ENCODE results near the gene RHOV. TPM values are rescaled to one million over a fixed set of nuclear protein-coding genes. Genes with fewer than 3 reads are reported as not detected.

The RHOV gene
- polyA plus RNA-seq, 1 of the 3 experiments (the other 2 are of a cell fraction): 0.62 TPM

DNA sequence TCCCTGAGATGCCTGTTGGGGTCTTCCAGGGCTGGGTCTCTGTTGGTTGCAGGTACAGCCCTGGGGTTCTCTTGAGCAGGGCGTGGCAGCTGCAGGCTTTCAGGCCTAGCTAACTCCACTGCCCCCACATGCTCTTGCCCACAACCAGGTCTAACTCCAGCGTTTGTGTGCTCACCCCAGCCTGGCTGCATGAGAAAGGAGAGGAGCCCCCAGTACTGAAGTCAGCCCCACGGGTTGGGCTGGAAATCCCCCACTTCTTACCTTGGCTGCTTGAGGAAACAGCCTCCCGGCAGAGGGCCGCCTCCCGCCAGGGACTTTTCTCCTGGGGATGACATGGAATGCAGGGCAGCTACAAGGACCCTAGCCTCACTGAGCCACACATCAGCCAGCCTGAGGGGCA lies 38.4 kb upstream of the RHOV start:
- H3K36me3 ChIP-seq (replicated peaks in 1 of 2; ENCODE audit: control insufficient read depth in 1 of 2, insufficient read depth in 2 of 2, low read length in 1 of 2): no peaks in the 10 kb centered on the region
- CTCF ChIA-PET: interaction anchor here (1.2 to 23.8 kb wide), 4 partner anchors 8 to 18 kb away, joined by 4 to 675 read pairs (median 61); partner anchors contain the start of genes DLL4 and VPS18
- no peak overlapping the region for H3K4me2 ChIP-seq
- POLR2A ChIA-PET: no interaction called here
- no peak overlapping the region for H3K9ac ChIP-seq
- no peak overlapping the region for H3K4me3 ChIP-seq (ENCODE audit: low read depth in 2 of 2, low read length in 1 of 2)
- H2AFZ ChIP-seq (ENCODE audit: low read depth): no peak overlapping the region
- H3K9me3 ChIP-seq: no peaks in the 10 kb centered on the region
- TF ChIP-seq FOXM1 (IDR thresholded peaks at IDR 0.05; ENCODE audit: low read depth): no peak
- no peak for TF ChIP-seq CHD2 (IDR thresholded peaks at IDR 0.05; ENCODE audit: low read length, partially characterized antibody)
- TF ChIP-seq EZH2phosphoT487 (IDR thresholded peaks at IDR 0.05; ENCODE audit: borderline replicate concordance, low read depth): no peak
- TF ChIP-seq FOXJ3 (CRISPR knock-in tag; IDR thresholded peaks at IDR 0.05): no peak
- no peak for TF ChIP-seq RAD21 (IDR thresholded peaks at IDR 0.05; ENCODE audit: low read length)
- no peak for TF ChIP-seq USF1 (IDR thresholded peaks at IDR 0.05; ENCODE audit: borderline replicate concordance, low read depth)
- TF ChIP-seq NRF1 (IDR thresholded peaks at IDR 0.05; ENCODE audit: low read depth, low read length): no peak
- TF ChIP-seq, protein P1, sequence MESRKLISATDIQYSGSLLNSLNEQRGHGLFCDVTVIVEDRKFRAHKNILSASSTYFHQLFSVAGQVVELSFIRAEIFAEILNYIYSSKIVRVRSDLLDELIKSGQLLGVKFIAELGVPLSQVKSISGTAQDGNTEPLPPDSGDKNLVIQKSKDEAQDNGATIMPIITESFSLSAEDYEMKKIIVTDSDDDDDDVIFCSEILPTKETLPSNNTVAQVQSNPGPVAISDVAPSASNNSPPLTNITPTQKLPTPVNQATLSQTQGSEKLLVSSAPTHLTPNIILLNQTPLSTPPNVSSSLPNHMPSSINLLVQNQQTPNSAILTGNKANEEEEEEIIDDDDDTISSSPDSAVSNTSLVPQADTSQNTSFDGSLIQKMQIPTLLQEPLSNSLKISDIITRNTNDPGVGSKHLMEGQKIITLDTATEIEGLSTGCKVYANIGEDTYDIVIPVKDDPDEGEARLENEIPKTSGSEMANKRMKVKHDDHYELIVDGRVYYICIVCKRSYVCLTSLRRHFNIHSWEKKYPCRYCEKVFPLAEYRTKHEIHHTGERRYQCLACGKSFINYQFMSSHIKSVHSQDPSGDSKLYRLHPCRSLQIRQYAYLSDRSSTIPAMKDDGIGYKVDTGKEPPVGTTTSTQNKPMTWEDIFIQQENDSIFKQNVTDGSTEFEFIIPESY (IDR thresholded peaks at IDR 0.05; ENCODE audit: borderline replicate concordance, low read depth): no peak
- TF ChIP-seq GATA2 (CRISPR knock-in tag; IDR thresholded peaks at IDR 0.05): no peak
- no peak for TF ChIP-seq ELF1 (IDR thresholded peaks at IDR 0.05)
- no peak for TF ChIP-seq NFIC (IDR thresholded peaks at IDR 0.05; ENCODE audit: borderline replicate concordance)
- H3F3A ChIP-seq (replicated peaks; ENCODE audit: insufficient read depth): peaks cover 7% of the 10 kb centered on the region
- WGBS (ENCODE audit: low lambda C conversion rate): 63% methylated on average over 3 of the region's 6 CpGs
- no peaks in the 10 kb centered on the region for H3K79me2 ChIP-seq (ENCODE audit: insufficient read depth)
- peaks cover under 1 to 26% of the 10 kb centered on the region in 2 experiments; a peak in 2 of 4 replicates for H3K4me1 ChIP-seq (ENCODE audit: control insufficient read depth in 1 of 2, insufficient read depth in 2 of 2, low read depth in 1 of 2, low read length in 1 of 2)
- H4K20me1 ChIP-seq (ENCODE audit: insufficient read depth): no peaks in the 10 kb centered on the region
- no peak overlapping the region for H3K27ac ChIP-seq (ENCODE audit: low read depth in 2 of 2, low read length in 1 of 2)
- DNase-seq: no peak
- H3K9me2 ChIP-seq: no peaks in the 10 kb centered on the region
- H3K27me3 ChIP-seq (ENCODE audit: insufficient read depth): no peaks in the 10 kb centered on the region

DNA sequence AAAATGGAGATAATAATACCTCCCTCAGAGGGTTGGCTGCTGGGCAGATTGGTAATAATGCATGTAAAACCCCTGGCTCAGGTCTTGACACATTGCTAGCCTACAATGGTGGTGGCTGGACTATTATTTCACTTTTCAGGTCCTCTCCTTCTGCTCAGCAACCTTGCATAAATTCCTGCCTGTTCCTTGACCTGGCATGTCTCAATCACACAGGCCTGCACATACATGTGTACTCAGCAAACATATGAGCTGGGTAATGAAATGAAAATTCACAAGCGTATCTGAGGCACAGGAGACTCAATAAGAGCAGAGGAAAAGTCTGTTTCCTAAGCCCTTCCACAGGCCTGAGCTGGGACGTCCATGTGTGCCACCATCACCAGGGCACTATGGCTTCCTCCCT lies 37.7 kb upstream of the RHOV start:
- Histone ChIP-seq H3K27ac (ENCODE audit: low read depth in 2 of 2, low read length in 1 of 2) (no peak overlapping the region), H3K27me3 (ENCODE audit: insufficient read depth) (no peaks in the 10 kb centered on the region), H3K4me3 (ENCODE audit: low read depth in 2 of 2, low read length in 1 of 2) (no peak overlapping the region), H3K9me3 (no peaks in the 10 kb centered on the region), H3K36me3 (replicated peaks in 1 of 2; ENCODE audit: control insufficient read depth in 1 of 2, insufficient read depth in 2 of 2, low read length in 1 of 2) (no peaks in the 10 kb centered on the region), H3K79me2 (ENCODE audit: insufficient read depth) (no peaks in the 10 kb centered on the region), H3F3A (replicated peaks; ENCODE audit: insufficient read depth) (peaks cover 12% of the 10 kb centered on the region), H3K9ac (no peak overlapping the region), H2AFZ (ENCODE audit: low read depth) (no peak overlapping the region), H3K4me1 (ENCODE audit: control insufficient read depth in 1 of 2, insufficient read depth in 2 of 2, low read depth in 1 of 2, low read length in 1 of 2) (peaks cover 9 to 34% of the 10 kb centered on the region in 2 experiments; a peak in 3 of 4 replicates), H3K9me2 (no peaks in the 10 kb centered on the region), H3K4me2 (no peak overlapping the region), H4K20me1 (ENCODE audit: insufficient read depth) (no peaks in the 10 kb centered on the region)
- ChIA-PET POLR2A (interaction anchor here (0.6 to 1.1 kb wide), 3 partner anchors 17 to 763 kb away, joined by 3 read pairs; partner anchors contain the start of genes CHAC1 and VPS18), CTCF (interaction anchor here (0.7 to 23.8 kb wide), 6 partner anchors 7 to 111 kb away, joined by 3 to 675 read pairs (median 7); partner anchors contain the start of genes CHAC1, DLL4 and VPS18)
- WGBS (ENCODE audit: low lambda C conversion rate): 100% methylated on average over 2 of the region's 2 CpGs
- DNase-seq: no peak
- TF ChIP-seq NRF1 (IDR thresholded peaks at IDR 0.05; ENCODE audit: low read depth, low read length) (no peak), EP300 (IDR thresholded peaks at IDR 0.05; ENCODE audit: borderline replicate concordance in 1 of 2, low read depth in 1 of 2, low read length in 1 of 2) (no peak), POLR2AphosphoS5 (IDR thresholded peaks at IDR 0.05; ENCODE audit: low read depth, low read length) (no peak), MEF2A (IDR thresholded peaks at IDR 0.05; ENCODE audit: borderline replicate concordance, low read depth) (no peak), GATA2 (CRISPR knock-in tag; IDR thresholded peaks at IDR 0.05) (no peak), NFIC (IDR thresholded peaks at IDR 0.05; ENCODE audit: borderline replicate concordance) (no peak)
- TF ChIP-seq, protein P1 (IDR thresholded peaks at IDR 0.05; ENCODE audit: borderline replicate concordance, low read depth): no peak
- TF ChIP-seq, protein P2, sequence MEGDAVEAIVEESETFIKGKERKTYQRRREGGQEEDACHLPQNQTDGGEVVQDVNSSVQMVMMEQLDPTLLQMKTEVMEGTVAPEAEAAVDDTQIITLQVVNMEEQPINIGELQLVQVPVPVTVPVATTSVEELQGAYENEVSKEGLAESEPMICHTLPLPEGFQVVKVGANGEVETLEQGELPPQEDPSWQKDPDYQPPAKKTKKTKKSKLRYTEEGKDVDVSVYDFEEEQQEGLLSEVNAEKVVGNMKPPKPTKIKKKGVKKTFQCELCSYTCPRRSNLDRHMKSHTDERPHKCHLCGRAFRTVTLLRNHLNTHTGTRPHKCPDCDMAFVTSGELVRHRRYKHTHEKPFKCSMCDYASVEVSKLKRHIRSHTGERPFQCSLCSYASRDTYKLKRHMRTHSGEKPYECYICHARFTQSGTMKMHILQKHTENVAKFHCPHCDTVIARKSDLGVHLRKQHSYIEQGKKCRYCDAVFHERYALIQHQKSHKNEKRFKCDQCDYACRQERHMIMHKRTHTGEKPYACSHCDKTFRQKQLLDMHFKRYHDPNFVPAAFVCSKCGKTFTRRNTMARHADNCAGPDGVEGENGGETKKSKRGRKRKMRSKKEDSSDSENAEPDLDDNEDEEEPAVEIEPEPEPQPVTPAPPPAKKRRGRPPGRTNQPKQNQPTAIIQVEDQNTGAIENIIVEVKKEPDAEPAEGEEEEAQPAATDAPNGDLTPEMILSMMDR (IDR thresholded peaks at IDR 0.05): no peak
- TF ChIP-seq, protein P3, sequence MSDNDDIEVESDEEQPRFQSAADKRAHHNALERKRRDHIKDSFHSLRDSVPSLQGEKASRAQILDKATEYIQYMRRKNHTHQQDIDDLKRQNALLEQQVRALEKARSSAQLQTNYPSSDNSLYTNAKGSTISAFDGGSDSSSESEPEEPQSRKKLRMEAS (IDR thresholded peaks at IDR 0.05; ENCODE audit: low read depth): no peak

All from SK-N-SH (cell line).